Upper lobe of left lung (tissue), 4 donors: ENCODE data around the gene CHST11.

Experiments
- POLR2A ChIP-seq, 4 donors: fragments of 450-650 bp; IDR thresholded peaks; one replicate each; pipeline ENCODE4 v1.5.1; 2016 to 2017; ENCODE audit warnings: antibody characterized with exemption in 4 of 4, mild to moderate bottlenecking in 2 of 4
- POLR2AphosphoS5 ChIP-seq, 2 donors: sonication (generic); formaldehyde crosslinking; IDR thresholded peaks; one replicate each; pipeline ENCODE4 v1.5.1; 2017; ENCODE audit warnings: antibody characterized with exemption in 2 of 2
- TF ChIP-seq, protein P1 (sequence below), 6 experiments: fragments of 450-650 bp in 4 of 6; fragments of 200-600 bp in 2 of 6; sonication (generic) in 2 of 6; IDR thresholded peaks; one replicate each; pipeline ENCODE4 v1.5.1; 2016 to 2019; ENCODE audit warnings: antibody characterized with exemption in 6 of 6

DNA sequence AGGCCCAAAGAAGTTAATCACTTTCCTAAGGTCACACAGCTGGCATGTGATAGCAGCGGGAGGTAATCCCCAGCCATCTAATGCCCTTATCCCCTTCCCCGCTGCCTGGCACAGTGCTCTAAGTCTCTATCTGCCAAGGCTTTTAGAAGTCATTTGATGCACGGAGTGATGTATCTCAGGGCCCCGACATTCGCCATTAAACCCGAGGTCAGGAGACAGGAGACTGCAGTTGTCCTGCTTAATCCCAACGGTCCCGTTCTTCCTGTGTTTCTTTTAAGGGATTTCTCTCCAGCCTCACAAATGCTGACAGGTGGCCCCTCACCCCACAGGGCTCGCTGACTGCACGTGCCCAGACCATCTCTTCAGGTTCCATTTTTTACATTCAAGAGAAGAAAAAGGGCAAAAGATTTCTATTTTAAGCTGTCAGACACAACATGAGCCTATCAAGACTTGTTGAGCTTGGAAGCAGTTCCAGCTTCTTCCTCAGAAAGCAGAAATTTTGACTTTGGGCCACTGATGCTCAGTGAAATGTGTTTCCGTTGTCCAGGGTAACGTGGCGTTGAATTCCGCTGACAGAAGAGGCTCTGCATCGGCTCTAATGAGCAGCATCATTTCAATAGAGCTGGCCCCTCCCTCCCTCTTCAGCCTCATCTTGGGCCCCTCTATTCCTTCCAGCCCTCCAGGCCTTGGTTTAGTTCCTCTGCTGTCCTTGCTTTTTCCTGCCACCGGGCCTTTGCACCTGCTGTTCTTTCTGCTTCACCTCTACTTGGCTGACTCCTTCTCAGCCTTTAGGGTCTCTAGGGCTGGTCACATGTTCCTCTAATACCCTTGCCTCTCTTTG lies 171.5 kb downstream of the CHST11 start:
- TF ChIP-seq, protein P1, sequence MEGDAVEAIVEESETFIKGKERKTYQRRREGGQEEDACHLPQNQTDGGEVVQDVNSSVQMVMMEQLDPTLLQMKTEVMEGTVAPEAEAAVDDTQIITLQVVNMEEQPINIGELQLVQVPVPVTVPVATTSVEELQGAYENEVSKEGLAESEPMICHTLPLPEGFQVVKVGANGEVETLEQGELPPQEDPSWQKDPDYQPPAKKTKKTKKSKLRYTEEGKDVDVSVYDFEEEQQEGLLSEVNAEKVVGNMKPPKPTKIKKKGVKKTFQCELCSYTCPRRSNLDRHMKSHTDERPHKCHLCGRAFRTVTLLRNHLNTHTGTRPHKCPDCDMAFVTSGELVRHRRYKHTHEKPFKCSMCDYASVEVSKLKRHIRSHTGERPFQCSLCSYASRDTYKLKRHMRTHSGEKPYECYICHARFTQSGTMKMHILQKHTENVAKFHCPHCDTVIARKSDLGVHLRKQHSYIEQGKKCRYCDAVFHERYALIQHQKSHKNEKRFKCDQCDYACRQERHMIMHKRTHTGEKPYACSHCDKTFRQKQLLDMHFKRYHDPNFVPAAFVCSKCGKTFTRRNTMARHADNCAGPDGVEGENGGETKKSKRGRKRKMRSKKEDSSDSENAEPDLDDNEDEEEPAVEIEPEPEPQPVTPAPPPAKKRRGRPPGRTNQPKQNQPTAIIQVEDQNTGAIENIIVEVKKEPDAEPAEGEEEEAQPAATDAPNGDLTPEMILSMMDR (IDR thresholded peaks at IDR 0.05), result no peak
- TF ChIP-seq POLR2A (IDR thresholded peaks at IDR 0.05), result no peak
- TF ChIP-seq POLR2AphosphoS5 (IDR thresholded peaks at IDR 0.05), result no peak
